HepG2 (cell line): ENCODE data around the gene ASGR1. TPM values are rescaled to one million over a fixed set of nuclear protein-coding genes. Genes with fewer than 3 reads are reported as not detected.

ENCODE experiments used
- BORCS8-MEF2B ChIP-seq: sonication (generic); formaldehyde crosslinking; IDR thresholded peaks from 2 replicates; pipeline ENCODE4 v1.8.0; 2022; ENCODE audit warnings: mild to moderate bottlenecking, missing genetic modification reagents
- EZH2 ChIP-seq: conservative IDR thresholded peaks from 2 replicates; pipeline ENCODE4 v1.6.1; 2012; ENCODE audit warnings: mild to moderate bottlenecking, low read depth, low read length, moderate library complexity
- GMEB2 ChIP-seq: IDR thresholded peaks from 2 replicates; pipeline ENCODE4 v1.6.1; 2016; ENCODE audit warnings: missing biosample characterization, missing genetic modification reagents, low read depth
- HDAC1 ChIP-seq: sonication (generic); formaldehyde crosslinking; IDR thresholded peaks from 2 replicates; pipeline ENCODE4 v1.5.1; 2020; ENCODE audit warnings: mild to moderate bottlenecking, missing genetic modification reagents
- MXD4 ChIP-seq: IDR thresholded peaks from 2 replicates; pipeline ENCODE4 v1.6.1; 2016; ENCODE audit warnings: mild to moderate bottlenecking, missing biosample characterization, missing genetic modification reagents
- NCOA2 ChIP-seq: sonication (generic); formaldehyde crosslinking; IDR thresholded peaks from 2 replicates; pipeline ENCODE4 v1.8.0; 2022; ENCODE audit warnings: inconsistent platforms
- NONO ChIP-seq, 2 experiments: fragments of 450-650 bp in 1 of 2; sonication (generic) in 1 of 2; formaldehyde crosslinking in 1 of 2; IDR thresholded peaks in 1 of 2; conservative IDR thresholded peaks in 1 of 2; 2 replicates each; pipeline versions ENCODE4 v1.6.1 to v1.8.0; 2017 to 2022; ENCODE audit warnings: mild to moderate bottlenecking in 1 of 2, missing genetic modification reagents in 1 of 2, moderate library complexity in 1 of 2
- TBX2 ChIP-seq: sonication (generic); formaldehyde crosslinking; IDR thresholded peaks from 2 replicates; pipeline ENCODE4 v1.5.0; 2020; ENCODE audit warnings: missing genetic modification reagents, mild to moderate bottlenecking, borderline replicate concordance
- TEAD3 ChIP-seq: optimal IDR thresholded peaks from 2 replicates; pipeline ENCODE3; 2016; ENCODE audit warnings: borderline replicate concordance
- YEATS4 ChIP-seq: sonication (generic); formaldehyde crosslinking; IDR thresholded peaks from 2 replicates; pipeline ENCODE4 v1.4.0; 2020; ENCODE audit warnings: missing genetic modification reagents, borderline replicate concordance
- ZBED4 ChIP-seq: sonication (generic); formaldehyde crosslinking; IDR thresholded peaks from 2 replicates; pipeline ENCODE4 v1.4.0; 2020; ENCODE audit warnings: missing genetic modification reagents, borderline replicate concordance
- ZFP36L2 ChIP-seq: sonication (generic); formaldehyde crosslinking; IDR thresholded peaks from 2 replicates; pipeline ENCODE4 v1.4.0; 2020; ENCODE audit warnings: missing genetic modification reagents
- ZNF232 ChIP-seq: sonication (generic); formaldehyde crosslinking; IDR thresholded peaks from 2 replicates; pipeline ENCODE4 v1.4.0; 2020; ENCODE audit warnings: missing genetic modification reagents, borderline replicate concordance
- ZNF318 ChIP-seq: sonication (generic); formaldehyde crosslinking; IDR thresholded peaks from 2 replicates; pipeline ENCODE4 v1.4.0; 2020; ENCODE audit warnings: mild to moderate bottlenecking, missing genetic modification reagents
- ZNF331 ChIP-seq: sonication (generic); formaldehyde crosslinking; IDR thresholded peaks from 2 replicates; pipeline ENCODE4 v1.4.0; 2020; ENCODE audit warnings: missing genetic modification reagents
- ZNF83 ChIP-seq: sonication (generic); formaldehyde crosslinking; IDR thresholded peaks from 2 replicates; pipeline ENCODE4 v1.4.0; 2020; ENCODE audit warnings: missing genetic modification reagents, mild to moderate bottlenecking, borderline replicate concordance
- polyA plus RNA-seq, 8 experiments: library from polyadenylated mRNA; depleted of rRNA in 3 of 8; stranded (reverse) in 7 of 8; unstranded in 1 of 8; fragments of >200 nt; fragmentation: Illumina TruSeq in 4 of 8; extraction: Trizol in 4 of 8; gene quantifications; 2 replicates each; pipeline versions ENCODE4 v1.2.1 to v1.2.3, GENCODE V29; 2011 to 2016; ENCODE audit warnings: low read depth in 4 of 8, missing spikeins in 1 of 8, mixed read lengths in 1 of 8; ENCODE audit not compliant: insufficient read depth in 1 of 8
- total RNA-seq, 5 experiments: library from RNA; depleted of rRNA; stranded (reverse); fragments of >200 nt; fragmentation: Illumina TruSeq; extraction: Trizol; gene quantifications; 2 replicates each; pipeline ENCODE4 v1.2.3, GENCODE V29; 2016; ENCODE audit warnings: low read depth in 1 of 5

Gene ASGR1
- total and polyA plus RNA-seq, 2 of the 13 experiments (the other 11 are each of a cell fraction or from before 2014, with no cell fraction given), result 353 to 796 TPM

GRCh38 chr17:7177954-7178477 is 1.2 kb downstream of the ASGR1 start (continued):
- peak; percentile 39 for TF ChIP-seq HDAC1 (CRISPR knock-in tag)
- peak; percentile 43; the same call in 1 of the 2 replicates for TF ChIP-seq NCOA2 (CRISPR knock-in tag)
- peak; percentile 30 for TF ChIP-seq TEAD3
- TF ChIP-seq ZBED4 (CRISPR knock-in tag), result 0 out of 2 replicates have a peak, but pooled peaks have one; percentile 4
- TF ChIP-seq NONO (IDR thresholded peaks at IDR 0.05), result no peak
- peak; percentile 72; the same call in 1 of the 2 replicates for TF ChIP-seq NONO (CRISPR knock-in tag; conservative IDR thresholded peaks at IDR 0.05)
- TF ChIP-seq BORCS8-MEF2B, result 0 out of 2 replicates have a peak, but pooled peaks have one; percentile 21
- TF ChIP-seq ZNF331 (CRISPR knock-in tag), result no peak
- 0 out of 2 replicates have a peak, but pooled peaks have one; percentile 33 for TF ChIP-seq YEATS4 (CRISPR knock-in tag)
- no peak for TF ChIP-seq ZNF83
- no peak for TF ChIP-seq ZNF318 (CRISPR knock-in tag)
- 0 out of 2 replicates have a peak, but pooled peaks have one; percentile 36 for TF ChIP-seq MXD4 (CRISPR knock-in tag)
- TF ChIP-seq TBX2 (CRISPR knock-in tag), result peak; percentile 45; the same call in 1 of the 2 replicates
- TF ChIP-seq EZH2, result no peak
- TF ChIP-seq ZNF232, result no peak
- TF ChIP-seq GMEB2 (CRISPR knock-in tag), result no peak
- no peak for TF ChIP-seq ZFP36L2 (CRISPR knock-in tag)
